NT2/D1 (cell line): ENCODE data around the gene NRP1.

Source experiments
- DNase-seq: peaks from one replicate; pipeline ENCODE4 v3.0.0-alpha.2; 2011; ENCODE audit warnings: low read depth, low spot score
- H3K27me3 ChIP-seq: 2 replicates; pipeline ENCODE4 v1.6.0; 2011; ENCODE audit warnings: mild to moderate bottlenecking; ENCODE audit not compliant: insufficient read length, insufficient read depth
- H3K36me3 ChIP-seq: 2 replicates; pipeline ENCODE4 v1.6.1; 2011; ENCODE audit warnings: mild to moderate bottlenecking, low read length, mixed read lengths; ENCODE audit not compliant: insufficient read depth, insufficient read length
- H3K4me1 ChIP-seq: 2 replicates; pipeline ENCODE4 v1.5.1; 2011; ENCODE audit not compliant: insufficient read depth, insufficient read length
- H3K4me3 ChIP-seq: 2 replicates; pipeline ENCODE4 v1.5.1; 2011; ENCODE audit warnings: low read depth; ENCODE audit not compliant: insufficient read length
- H3K9ac ChIP-seq: 2 replicates; pipeline ENCODE4 v1.6.0; 2011; ENCODE audit warnings: low read depth; ENCODE audit not compliant: insufficient read length
- H3K9me3 ChIP-seq: 2 replicates; pipeline ENCODE4 v1.5.1; 2011; ENCODE audit warnings: mild to moderate bottlenecking, low read length; ENCODE audit not compliant: insufficient read depth
- SUZ12 ChIP-seq: IDR thresholded peaks from 2 replicates; pipeline ENCODE4 v1.6.1; 2011; ENCODE audit not compliant: insufficient read length, insufficient read depth; ENCODE audit errors: extremely low read depth
- YY1 ChIP-seq: IDR thresholded peaks from 2 replicates; pipeline ENCODE4 v1.6.1; 2011; ENCODE audit not compliant: insufficient read length, insufficient read depth
- ZNF274 ChIP-seq: IDR thresholded peaks from 2 replicates; pipeline ENCODE4 v1.6.1; 2011; ENCODE audit warnings: mild to moderate bottlenecking, low read depth, low read length

Gene NRP1

DNA sequence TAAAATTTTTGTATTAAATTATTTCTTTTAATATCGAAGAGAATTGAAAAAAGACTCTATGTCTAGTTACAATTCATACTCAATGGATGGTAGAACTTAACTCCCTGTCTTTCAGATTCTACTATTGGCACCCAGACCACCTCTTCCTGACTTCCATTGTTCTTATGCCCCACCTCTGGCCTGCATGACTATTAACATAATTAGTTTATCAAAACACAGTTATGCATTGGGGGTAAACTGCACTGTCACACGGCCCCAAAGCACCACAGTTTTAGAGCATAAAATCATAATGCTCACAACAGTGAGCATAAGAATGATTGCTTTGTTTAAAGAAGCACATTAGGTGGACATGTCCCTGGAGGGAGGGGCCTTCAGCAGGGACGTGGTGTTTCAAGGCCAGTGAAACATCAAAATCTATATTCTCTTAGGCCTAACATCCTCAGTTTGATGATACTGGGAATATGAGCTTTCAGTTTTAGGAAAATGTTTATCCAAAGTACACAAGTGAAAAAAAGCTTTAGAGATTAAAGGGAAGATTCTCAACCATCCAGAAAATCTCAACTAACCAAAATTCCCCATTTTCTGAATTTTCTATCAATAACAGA is 79.8 kb downstream of the NRP1 start:
- no peaks in the 10 kb centered on the region for H3K9me3 ChIP-seq
- no peak for TF ChIP-seq YY1
- H3K4me3 ChIP-seq: no peak overlapping the region
- no peaks in the 10 kb centered on the region for H3K27me3 ChIP-seq
- no peak for DNase-seq
- no peaks in the 10 kb centered on the region for H3K36me3 ChIP-seq
- H3K9ac ChIP-seq: no peak overlapping the region
- H3K4me1 ChIP-seq: no peaks in the 10 kb centered on the region

DNA sequence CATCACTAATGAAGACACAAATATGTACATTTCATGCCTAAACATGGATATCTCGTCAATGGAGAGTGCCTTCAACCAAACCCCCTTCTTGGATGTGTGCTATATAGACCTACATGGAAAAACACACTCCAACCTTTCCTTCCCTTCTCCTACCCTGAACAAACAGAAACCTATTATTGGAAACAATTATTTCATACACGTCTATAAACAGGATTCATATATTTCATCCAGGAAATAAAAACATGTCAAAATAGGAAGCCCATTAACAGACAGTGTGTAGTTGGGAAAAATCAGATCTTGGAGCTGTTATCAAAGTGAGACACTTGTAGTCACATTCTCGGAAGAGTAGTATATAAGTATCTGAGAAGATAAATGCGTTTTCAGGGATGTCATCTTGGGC is 81.1 kb downstream of the NRP1 start:
- no peak overlapping the region for H3K4me3 ChIP-seq
- no peak for TF ChIP-seq SUZ12
- TF ChIP-seq YY1: no peak
- TF ChIP-seq ZNF274: no peak
- H3K36me3 ChIP-seq: no peaks in the 10 kb centered on the region
- H3K4me1 ChIP-seq: no peaks in the 10 kb centered on the region
- no peak for DNase-seq
- H3K27me3 ChIP-seq: no peaks in the 10 kb centered on the region
- no peak overlapping the region for H3K9ac ChIP-seq
- H3K9me3 ChIP-seq: no peaks in the 10 kb centered on the region

DNA sequence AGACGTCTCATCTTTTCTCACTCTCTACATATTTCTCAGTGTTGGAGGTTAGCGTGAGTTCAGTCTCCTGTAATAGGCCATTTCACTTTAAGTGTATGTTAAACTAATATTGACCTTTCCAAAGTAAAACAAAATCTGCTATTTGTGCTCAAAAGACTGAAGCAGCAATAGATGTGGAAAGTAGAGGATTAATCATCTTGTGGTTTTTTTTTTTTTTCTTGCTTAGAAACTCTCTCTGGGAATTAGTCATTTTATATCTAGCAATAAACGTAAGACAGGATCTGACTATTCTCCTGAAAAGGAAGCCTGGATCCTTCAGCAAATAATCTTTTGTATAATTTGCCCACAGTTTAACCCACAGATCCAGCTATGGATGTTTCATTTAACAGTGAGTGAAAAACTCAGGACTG is 81.7 kb downstream of the NRP1 start:
- no peak for TF ChIP-seq SUZ12
- TF ChIP-seq ZNF274: no peak
- TF ChIP-seq YY1: no peak
- H3K36me3 ChIP-seq: no peaks in the 10 kb centered on the region
- H3K4me1 ChIP-seq: no peaks in the 10 kb centered on the region
- no peak overlapping the region for H3K9ac ChIP-seq
- no peaks in the 10 kb centered on the region for H3K27me3 ChIP-seq
- H3K9me3 ChIP-seq: no peaks in the 10 kb centered on the region
- no peak overlapping the region for H3K4me3 ChIP-seq
- no peak for DNase-seq

DNA sequence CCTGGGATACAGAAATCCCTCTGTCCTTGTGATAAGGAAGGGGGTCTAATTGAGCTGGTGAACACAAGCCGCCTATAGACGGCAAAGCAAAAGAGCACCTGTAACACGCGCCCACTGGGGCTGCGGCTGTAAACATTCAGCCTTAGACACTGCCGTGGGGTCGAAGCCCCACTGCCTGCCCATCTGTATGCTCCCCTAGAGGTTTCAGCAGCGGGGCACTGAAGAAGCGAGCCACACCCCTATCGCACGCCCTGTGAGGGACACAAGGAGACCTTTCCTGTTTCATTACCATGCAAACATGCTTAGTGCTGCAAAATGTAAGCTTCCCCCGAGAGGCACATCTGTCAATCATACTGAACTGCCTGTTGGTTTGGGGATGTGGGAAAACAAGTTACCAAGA is 82.1 kb downstream of the NRP1 start:
- TF ChIP-seq ZNF274: no peak
- TF ChIP-seq YY1: no peak
- no peak for TF ChIP-seq SUZ12
- H3K4me1 ChIP-seq: no peaks in the 10 kb centered on the region
- H3K9ac ChIP-seq: no peak overlapping the region
- no peak overlapping the region for H3K4me3 ChIP-seq
- H3K27me3 ChIP-seq: no peaks in the 10 kb centered on the region
- H3K36me3 ChIP-seq: no peaks in the 10 kb centered on the region
- H3K9me3 ChIP-seq: no peaks in the 10 kb centered on the region
- no peak for DNase-seq

DNA sequence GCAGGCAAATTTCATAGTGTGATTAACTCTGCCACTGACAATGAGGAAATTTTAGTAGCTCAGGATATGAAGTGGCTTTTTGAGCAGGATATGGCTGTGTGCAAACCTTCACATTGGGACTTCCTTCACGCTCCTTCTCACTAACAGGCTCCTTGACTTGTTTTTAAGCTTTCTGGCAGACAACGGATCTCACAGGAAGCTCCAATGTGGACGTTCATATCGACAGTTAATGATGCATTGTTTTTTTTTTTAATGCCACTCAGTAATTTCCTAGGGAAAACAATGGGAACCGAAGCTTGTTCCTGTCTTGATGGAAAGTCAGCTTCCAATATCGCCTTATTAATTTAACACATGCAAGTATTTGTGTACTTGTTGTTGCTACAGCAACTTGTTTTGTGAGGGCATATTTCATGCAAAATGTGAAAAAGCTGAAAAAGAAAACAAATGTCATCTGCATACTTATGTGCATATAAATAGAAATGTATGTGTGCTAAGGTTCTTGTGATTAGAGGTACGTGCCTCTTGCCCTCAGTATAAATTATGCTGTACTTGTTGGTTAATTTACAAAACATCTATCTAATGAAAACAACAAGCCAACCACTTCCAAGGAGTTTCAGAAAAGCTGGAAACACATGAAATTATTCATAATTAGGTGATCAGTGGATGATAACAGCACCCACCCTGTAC is 84.7 kb downstream of the NRP1 start:
- no peaks in the 10 kb centered on the region for H3K36me3 ChIP-seq
- H3K27me3 ChIP-seq: no peaks in the 10 kb centered on the region
- no peaks in the 10 kb centered on the region for H3K9me3 ChIP-seq
- TF ChIP-seq SUZ12 (no peak), ZNF274 (no peak), YY1 (no peak)
- no peak overlapping the region for H3K4me3 ChIP-seq
- no peaks in the 10 kb centered on the region for H3K4me1 ChIP-seq
- DNase-seq: no peak
- H3K9ac ChIP-seq: no peak overlapping the region

DNA sequence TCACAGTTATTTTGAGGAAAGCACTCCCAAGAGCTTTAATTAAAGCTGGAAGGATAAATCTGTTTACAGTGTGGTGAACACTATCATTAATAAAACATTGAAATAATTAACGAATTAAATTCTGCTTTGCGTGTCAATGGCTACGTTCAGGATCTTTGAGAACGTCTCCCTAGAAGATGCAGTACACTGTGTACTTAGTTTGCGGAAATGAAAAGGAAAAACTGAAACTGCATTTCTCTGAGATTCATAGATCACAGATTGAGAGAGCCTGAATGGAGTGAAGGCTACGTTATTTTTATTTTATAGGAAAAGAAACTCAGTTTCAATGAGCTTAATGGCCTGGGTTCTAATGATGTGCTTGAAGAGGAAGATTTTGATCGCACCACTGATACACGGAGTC is 85.3 kb downstream of the NRP1 start:
- H3K9ac ChIP-seq: no peak overlapping the region

DNA sequence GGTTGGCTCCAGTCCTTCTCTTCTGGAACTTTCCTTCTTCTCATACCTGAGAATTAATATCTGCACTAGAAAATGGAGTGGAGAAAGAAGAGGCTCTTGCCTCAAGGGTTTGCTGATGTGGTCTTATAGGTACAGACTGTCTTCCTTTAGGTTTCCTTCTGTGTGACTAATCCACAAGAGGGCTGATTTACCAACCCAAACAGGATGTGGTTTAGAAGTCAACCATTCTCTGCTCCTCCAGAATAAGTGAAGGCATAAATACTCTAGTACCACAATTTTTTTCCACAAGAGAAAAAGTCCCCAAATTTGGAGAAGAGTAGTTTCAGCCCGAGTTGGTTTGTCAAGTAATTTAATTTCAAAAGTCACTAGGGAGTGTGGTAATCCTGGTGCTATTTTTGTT is 85.8 kb downstream of the NRP1 start:
- Histone ChIP-seq H3K9me3 (no peaks in the 10 kb centered on the region), H3K4me3 (no peak overlapping the region), H3K4me1 (no peaks in the 10 kb centered on the region), H3K27me3 (no peaks in the 10 kb centered on the region), H3K9ac (no peak overlapping the region), H3K36me3 (no peaks in the 10 kb centered on the region)
- TF ChIP-seq YY1: no peak
- TF ChIP-seq ZNF274: no peak
- TF ChIP-seq SUZ12: no peak
- no peak for DNase-seq

More for the DNA sequence above, 85.3 kb downstream of the NRP1 start:
- H3K4me3 ChIP-seq: no peak overlapping the region
- no peak for DNase-seq
- no peak for TF ChIP-seq YY1
- TF ChIP-seq SUZ12: no peak
- TF ChIP-seq ZNF274: no peak
- no peaks in the 10 kb centered on the region for H3K27me3 ChIP-seq
- H3K36me3 ChIP-seq: no peaks in the 10 kb centered on the region
- no peaks in the 10 kb centered on the region for H3K9me3 ChIP-seq
- no peaks in the 10 kb centered on the region for H3K4me1 ChIP-seq
